Stimulated activated effector memory CD8-positive, alpha-beta T cell treated with anti-CD3 and anti-CD28 coated beads, Interleukin-12 subunit alpha, Interleukin-12 subunit beta, amount 100 ng/mL, for 72 hours (primary cell): ENCODE results near the gene APOA4.

Source experiments
- ATAC-seq: fragments of 150-1000 bp; cut with Tn5 transposase; 2 replicates; pipeline ENCODE4 v1.10.0; 2021
- DNase-seq, 2 donors: peaks; one replicate each; pipeline ENCODE4 v3.0.0; 2021 to 2022; ENCODE audit warnings: low spot score in 2 of 2
- H3K27ac Mint-ChIP-seq: one replicate; pipeline ENCODE4 v1.8.0; 2022; ENCODE audit warnings: mild to moderate bottlenecking, mixed read lengths
- H3K36me3 Mint-ChIP-seq: one replicate; pipeline ENCODE4 v1.8.0; 2022; ENCODE audit warnings: mild to moderate bottlenecking, mixed read lengths
- H3K4me1 Mint-ChIP-seq: one replicate; pipeline ENCODE4 v1.8.0; 2022; ENCODE audit warnings: mixed read lengths
- H3K4me3 Mint-ChIP-seq: one replicate; pipeline ENCODE4 v1.8.0; 2022; ENCODE audit warnings: mild to moderate bottlenecking, mixed read lengths
- H3K9me3 Mint-ChIP-seq: one replicate; pipeline ENCODE4 v1.8.0; 2022; ENCODE audit warnings: mixed read lengths

The APOA4 gene

DNA sequence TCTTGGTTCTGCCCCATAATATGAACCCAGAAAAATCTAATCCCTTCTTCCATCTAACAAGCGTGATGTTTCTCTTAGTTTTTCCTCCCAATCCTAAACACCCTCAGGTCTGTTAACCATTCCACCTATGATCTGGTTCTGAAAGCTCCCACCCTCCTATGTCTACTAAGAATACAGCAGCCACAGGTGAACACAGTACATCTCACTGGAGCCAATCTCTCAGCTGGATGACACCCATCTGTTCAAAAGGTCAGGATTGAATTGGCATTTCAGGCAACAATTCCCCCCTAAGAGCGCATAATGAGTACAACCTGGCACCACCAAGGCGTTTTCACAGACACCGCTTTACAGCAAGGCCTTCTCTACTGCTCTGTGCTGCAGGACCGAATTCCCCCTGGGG lies 33.3 kb upstream of the APOA4 start:
- Mint-ChIP-seq H3K9me3 (no peaks in the 10 kb centered on the region), H3K4me1 (peaks cover 59% of the 10 kb centered on the region), H3K36me3 (peaks cover 88% of the 10 kb centered on the region), H3K27ac (peak overlapping the region; percentile 91), H3K4me3 (no peak overlapping the region)
- DNase-seq, result no peak
- ATAC-seq, result no peak

DNA sequence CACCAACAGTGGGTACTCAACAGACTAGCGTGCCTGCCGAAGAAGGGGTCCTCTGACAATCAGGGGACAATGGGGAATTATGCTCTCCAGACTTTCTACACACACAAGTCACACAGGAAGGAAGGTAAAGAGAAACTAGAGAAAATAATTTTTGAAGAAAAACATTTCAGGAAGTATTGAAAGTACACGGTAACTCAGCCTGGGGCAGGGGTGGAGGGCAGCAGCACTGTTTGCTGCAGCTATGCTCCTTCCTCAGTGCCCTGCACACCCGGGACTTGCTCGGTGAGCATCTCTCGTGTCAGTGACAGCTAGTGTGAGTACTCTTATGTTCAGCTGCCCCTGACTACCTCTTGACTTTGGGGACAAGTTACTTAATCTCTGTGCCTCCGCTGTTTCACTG lies 32.3 kb upstream of the APOA4 start:
- Mint-ChIP-seq H3K9me3 (no peaks in the 10 kb centered on the region), H3K27ac (peak overlapping the region; percentile 91), H3K4me1 (peaks cover 63% of the 10 kb centered on the region), H3K36me3 (peaks cover 78% of the 10 kb centered on the region), H3K4me3 (peak overlapping the region; percentile 7)
- ATAC-seq (no peak), DNase-seq (no peak)

GRCh38 chr11:116853461-116854073 lies 30.5 kb upstream of the APOA4 start:
- DNase-seq (peak; percentile 39 to 82), ATAC-seq (peak; percentile 96)
- peak overlapping the region; percentile 69 for H3K4me3 Mint-ChIP-seq
- H3K9me3 Mint-ChIP-seq, result no peaks in the 10 kb centered on the region
- peaks cover 75% of the 10 kb centered on the region for H3K36me3 Mint-ChIP-seq
- peak overlapping the region; percentile 91 for H3K27ac Mint-ChIP-seq
- peaks cover 74% of the 10 kb centered on the region for H3K4me1 Mint-ChIP-seq

DNA sequence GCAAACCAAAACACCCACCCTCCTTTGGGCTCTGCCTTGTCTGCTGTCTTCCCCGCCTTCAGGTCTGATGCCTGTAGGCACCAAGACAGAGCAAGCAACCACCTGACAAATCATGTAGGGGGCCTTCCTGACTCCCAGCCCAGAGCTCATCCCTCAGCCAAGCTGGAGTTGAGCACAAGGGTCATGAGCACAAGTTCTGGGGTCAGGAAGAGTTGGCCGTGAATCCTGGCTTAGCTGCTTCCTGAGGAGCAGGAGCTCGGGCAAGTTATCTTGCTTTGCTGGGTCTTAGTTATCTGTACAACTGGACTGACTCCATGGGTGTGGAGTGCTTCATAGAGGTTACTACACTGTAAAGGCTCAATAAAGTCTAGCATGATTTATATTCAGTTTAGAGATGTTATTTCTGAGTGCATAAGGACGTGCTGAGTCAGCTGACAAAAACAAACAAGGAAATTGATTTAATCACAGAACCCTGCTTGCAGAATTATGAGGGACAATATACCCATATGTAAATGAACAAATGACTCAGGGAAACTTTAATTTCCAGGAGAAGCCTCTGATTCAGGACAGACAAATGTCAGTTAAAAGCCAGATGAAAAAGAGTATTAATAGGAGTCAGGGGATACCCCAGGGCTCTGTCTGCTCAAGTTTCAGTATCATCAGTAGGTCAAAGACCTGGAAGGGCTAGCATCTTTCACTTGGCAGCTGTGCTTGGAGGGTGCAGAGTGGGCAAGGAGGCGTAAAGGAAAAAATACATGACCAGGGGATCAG lies 29.3 kb upstream of the APOA4 start:
- H3K4me1 Mint-ChIP-seq, result peaks cover 74% of the 10 kb centered on the region
- peaks cover 75% of the 10 kb centered on the region for H3K36me3 Mint-ChIP-seq
- peak overlapping the region; percentile 69 for H3K4me3 Mint-ChIP-seq
- H3K27ac Mint-ChIP-seq, result peak overlapping the region; percentile 91
- ATAC-seq (peak; percentile 2), DNase-seq (peak in 1 of 2 donors; percentile 64)
- no peaks in the 10 kb centered on the region for H3K9me3 Mint-ChIP-seq

DNA sequence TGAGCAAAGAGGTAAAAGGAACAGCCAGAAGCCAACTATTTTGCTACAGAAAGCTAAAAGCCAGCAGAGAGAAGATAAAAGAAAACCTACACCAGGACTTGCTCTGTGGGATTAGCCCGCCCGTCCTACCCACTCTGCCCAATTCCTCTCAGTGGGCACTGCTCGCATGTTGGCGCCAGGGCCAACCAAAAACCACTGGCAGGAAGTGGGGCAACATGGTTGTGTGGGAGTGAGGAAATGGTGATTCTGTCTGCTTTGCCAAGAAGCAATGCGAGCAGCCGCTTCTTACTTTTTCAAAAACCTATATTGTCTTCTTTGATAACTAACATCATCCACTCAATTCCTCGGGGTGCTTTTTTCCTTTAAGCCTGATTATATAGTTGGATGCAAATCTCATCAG lies 28.5 kb upstream of the APOA4 start:
- Mint-ChIP-seq H3K36me3 (peaks cover 75% of the 10 kb centered on the region), H3K4me1 (peaks cover 68% of the 10 kb centered on the region), H3K9me3 (no peaks in the 10 kb centered on the region), H3K4me3 (peak overlapping the region; percentile 69), H3K27ac (peak overlapping the region; percentile 91)
- ATAC-seq (peak; percentile 57), DNase-seq (peak; percentile 62 to 73)

DNA sequence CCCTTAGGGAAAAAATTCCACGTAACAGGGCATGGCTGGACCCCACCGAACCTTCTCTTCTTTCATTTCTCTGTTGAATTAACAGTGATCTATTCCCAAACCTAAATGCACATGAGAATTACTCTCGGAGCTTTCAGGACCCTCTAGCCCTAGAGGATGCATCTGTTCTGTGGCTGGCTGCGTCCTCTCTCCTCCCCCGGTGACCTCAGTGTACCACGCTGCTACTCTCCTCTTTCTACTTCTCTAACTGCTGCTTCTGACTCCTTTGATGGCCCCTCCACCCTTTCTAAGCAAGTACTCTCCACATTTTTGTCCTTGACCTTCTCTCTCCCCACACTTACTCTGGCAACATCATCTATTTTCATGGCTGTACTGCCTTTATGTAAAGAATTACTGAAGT lies 26.4 kb upstream of the APOA4 start:
- H3K36me3 Mint-ChIP-seq, result peaks cover 78% of the 10 kb centered on the region
- peaks cover 50% of the 10 kb centered on the region for H3K4me1 Mint-ChIP-seq
- no peak overlapping the region for H3K27ac Mint-ChIP-seq
- ATAC-seq (no peak), DNase-seq (no peak)
- H3K9me3 Mint-ChIP-seq, result no peaks in the 10 kb centered on the region
- H3K4me3 Mint-ChIP-seq, result no peak overlapping the region

DNA sequence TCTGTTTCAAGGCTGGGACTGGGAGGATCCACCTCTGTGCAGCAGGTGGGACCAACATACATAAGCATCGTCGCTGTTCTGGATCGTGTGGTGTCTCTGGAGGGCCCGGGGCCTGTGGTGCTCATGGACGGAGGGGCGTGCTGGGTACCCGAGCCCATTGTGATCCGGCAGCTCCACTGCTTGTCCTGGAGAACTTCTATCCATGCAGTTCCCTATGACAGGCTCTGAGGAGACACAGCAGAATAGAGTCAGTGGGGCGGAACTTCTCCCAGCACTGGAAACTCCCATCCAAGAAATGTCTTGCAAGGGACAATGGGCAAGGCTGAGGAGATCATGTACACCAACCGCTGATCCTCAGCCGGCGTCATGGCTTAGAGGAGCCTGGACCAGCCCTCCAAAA lies 26.0 kb upstream of the APOA4 start:
- ATAC-seq, result no peak
- DNase-seq, result no peak
- no peak overlapping the region for H3K4me3 Mint-ChIP-seq
- H3K9me3 Mint-ChIP-seq, result no peaks in the 10 kb centered on the region
- peaks cover 79% of the 10 kb centered on the region for H3K36me3 Mint-ChIP-seq
- H3K4me1 Mint-ChIP-seq, result peaks cover 45% of the 10 kb centered on the region
- H3K27ac Mint-ChIP-seq, result no peak overlapping the region

DNA sequence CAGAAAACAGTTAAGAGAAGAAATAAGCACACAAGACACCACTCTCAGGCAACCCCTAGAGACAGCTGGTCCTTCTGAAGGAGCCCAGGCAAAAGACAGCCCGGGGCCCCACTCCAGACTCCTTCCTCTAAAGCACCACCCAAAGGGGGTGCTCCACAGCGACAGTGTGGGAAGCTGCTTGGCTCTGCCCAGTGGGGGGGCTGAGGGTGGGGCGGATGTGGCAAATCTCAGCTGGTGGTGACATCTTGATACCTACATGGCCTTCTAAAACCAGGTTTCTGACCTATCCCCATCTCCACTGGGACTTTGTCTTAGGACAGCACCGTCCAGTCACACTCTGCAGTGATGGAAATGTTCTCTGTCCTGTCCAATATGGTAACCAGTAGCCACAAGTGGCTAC lies 24.5 kb upstream of the APOA4 start:
- Mint-ChIP-seq H3K27ac (no peak overlapping the region), H3K4me3 (no peak overlapping the region), H3K36me3 (peaks cover 85% of the 10 kb centered on the region), H3K9me3 (no peaks in the 10 kb centered on the region), H3K4me1 (peaks cover 31% of the 10 kb centered on the region)
- no peak for DNase-seq
- no peak for ATAC-seq

DNA sequence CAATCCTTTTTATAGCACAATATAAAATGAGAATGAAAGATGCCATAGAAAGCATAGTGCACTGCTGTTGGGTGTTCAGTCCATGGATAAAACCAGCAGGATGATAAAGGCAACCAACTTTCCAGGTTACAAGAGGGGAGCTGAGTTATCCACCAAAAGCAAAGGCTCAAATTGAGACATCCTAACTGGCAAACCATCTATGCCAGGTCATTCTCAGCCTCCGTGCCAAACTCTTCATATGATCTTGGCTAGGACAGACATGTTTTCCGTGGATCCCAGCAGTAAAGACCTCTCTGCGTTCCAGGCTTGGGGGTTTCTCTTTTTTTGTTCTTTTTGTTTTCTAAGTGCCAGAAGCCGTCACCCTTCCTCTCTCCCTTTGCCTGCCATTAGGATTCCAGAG lies 21.6 kb upstream of the APOA4 start:
- Mint-ChIP-seq H3K4me1 (peaks cover 9% of the 10 kb centered on the region), H3K4me3 (no peak overlapping the region), H3K27ac (no peak overlapping the region), H3K36me3 (peaks cover 70% of the 10 kb centered on the region), H3K9me3 (no peaks in the 10 kb centered on the region)
- DNase-seq (no peak), ATAC-seq (no peak)

- peak overlapping the region; percentile 29 for H3K27ac Mint-ChIP-seq
- H3K9me3 Mint-ChIP-seq, result no peaks in the 10 kb centered on the region
- H3K4me3 Mint-ChIP-seq, result no peak overlapping the region
- H3K4me1 Mint-ChIP-seq, result peaks cover 5% of the 10 kb centered on the region
- no peak for ATAC-seq
- no peak for DNase-seq
- peaks cover 59% of the 10 kb centered on the region for H3K36me3 Mint-ChIP-seq
These were observed 20.6 kb upstream of the APOA4 start for GRCh38 chr11:116843661-116844060.

DNA sequence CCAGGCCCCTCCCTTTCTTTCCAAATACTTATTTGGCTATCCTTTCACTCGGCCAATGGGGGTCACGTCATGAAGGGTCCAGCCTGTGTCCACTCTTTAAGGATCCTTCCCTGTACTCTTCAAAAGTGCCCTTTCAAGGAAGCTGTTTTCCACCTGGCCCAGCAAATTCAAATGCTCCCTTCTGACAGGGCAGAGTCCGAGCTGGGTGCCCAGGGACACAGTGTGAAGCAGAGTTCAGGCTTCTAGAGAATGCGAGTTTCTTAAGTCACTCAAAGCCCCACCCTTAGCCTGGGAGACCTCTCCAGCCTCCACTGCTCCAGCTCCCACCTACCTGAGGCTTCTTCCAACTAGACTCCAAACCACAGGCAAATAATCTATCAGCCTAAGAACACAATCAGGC lies 19.8 kb upstream of the APOA4 start:
- H3K36me3 Mint-ChIP-seq, result peaks cover 52% of the 10 kb centered on the region
- DNase-seq (no peak), ATAC-seq (no peak)
- H3K27ac Mint-ChIP-seq, result peak overlapping the region; percentile 29
- peaks cover 5% of the 10 kb centered on the region for H3K4me1 Mint-ChIP-seq
- no peak overlapping the region for H3K4me3 Mint-ChIP-seq
- no peaks in the 10 kb centered on the region for H3K9me3 Mint-ChIP-seq

- Mint-ChIP-seq H3K27ac (peak overlapping the region; percentile 61), H3K36me3 (peaks cover 47% of the 10 kb centered on the region), H3K4me1 (peaks cover 5% of the 10 kb centered on the region), H3K9me3 (no peaks in the 10 kb centered on the region), H3K4me3 (no peak overlapping the region)
- DNase-seq (no peak), ATAC-seq (no peak)
These were observed 19.0 kb upstream of the APOA4 start for GRCh38 chr11:116842117-116842516.

- no peak for ATAC-seq
- H3K36me3 Mint-ChIP-seq, result peaks cover 36% of the 10 kb centered on the region
- H3K9me3 Mint-ChIP-seq, result no peaks in the 10 kb centered on the region
- DNase-seq, result no peak
- H3K27ac Mint-ChIP-seq, result peak overlapping the region; percentile 53
- H3K4me1 Mint-ChIP-seq, result peaks cover 5% of the 10 kb centered on the region
- no peak overlapping the region for H3K4me3 Mint-ChIP-seq
These were observed 17.7 kb upstream of the APOA4 start for GRCh38 chr11:116840746-116841296.

- no peaks in the 10 kb centered on the region for H3K9me3 Mint-ChIP-seq
- ATAC-seq (no peak), DNase-seq (no peak)
- peaks cover 9% of the 10 kb centered on the region for H3K4me1 Mint-ChIP-seq
- H3K27ac Mint-ChIP-seq, result no peak overlapping the region
- no peak overlapping the region for H3K4me3 Mint-ChIP-seq
- peaks cover 31% of the 10 kb centered on the region for H3K36me3 Mint-ChIP-seq
These were observed 17.2 kb upstream of the APOA4 start for GRCh38 chr11:116840224-116840745.

DNA sequence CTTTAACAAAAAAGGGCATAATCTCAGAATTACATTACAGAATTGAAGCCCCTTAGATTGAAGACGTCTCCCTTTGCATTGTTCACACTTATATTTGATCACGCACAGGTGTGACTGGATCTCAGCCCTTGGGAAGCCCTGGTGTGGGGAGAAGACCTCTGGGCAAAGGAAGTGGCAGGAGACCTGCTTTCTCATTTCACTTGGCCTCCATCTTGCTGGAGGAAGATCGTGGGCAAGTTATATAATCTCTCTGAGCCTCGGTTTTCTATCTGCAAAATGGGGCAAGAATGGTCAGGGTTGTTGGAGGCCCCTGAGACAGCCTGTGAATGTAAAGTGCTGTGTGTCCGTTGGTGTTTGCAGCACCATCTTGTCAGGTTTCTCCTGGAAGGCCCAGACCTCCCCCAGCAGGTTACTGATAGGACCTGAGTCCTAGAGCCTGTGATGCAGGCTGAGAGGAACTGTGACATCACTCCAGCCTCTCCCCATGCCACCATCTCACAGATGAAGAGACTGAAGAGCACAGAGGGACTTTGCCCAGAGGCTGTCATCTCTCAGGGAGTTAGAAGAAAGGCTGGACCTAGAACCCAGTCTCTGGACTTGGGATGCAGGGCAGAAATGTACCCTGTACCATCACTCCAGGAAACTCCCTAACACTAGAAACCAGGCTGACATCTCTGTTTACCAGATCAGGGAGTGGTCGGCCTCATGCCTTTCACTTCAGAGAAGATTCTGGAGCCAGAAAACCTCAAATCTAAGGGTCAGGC lies 15.4 kb upstream of the APOA4 start:
- DNase-seq (no peak), ATAC-seq (no peak)
- Mint-ChIP-seq H3K4me3 (no peak overlapping the region), H3K36me3 (peaks cover 13% of the 10 kb centered on the region), H3K27ac (no peak overlapping the region), H3K9me3 (no peaks in the 10 kb centered on the region), H3K4me1 (peaks cover 16% of the 10 kb centered on the region)
